GM21529 (cell line): ENCODE results near the gene COX6B1.
"Not testable (repeated sequence)": the region's sequence is repeated elsewhere in the genome, so short reads cannot be mapped to it uniquely, and the experiment has no call there.

Experiments used
- ATAC-seq: cut with Tn5 transposase; IDR thresholded peaks from one replicate; pipeline ENCODE4 v1.9.1; 2021; ENCODE audit not compliant: unreplicated experiment

The COX6B1 gene

GRCh38 chr19:35665157-35665556 lies 17.0 kb downstream of the COX6B1 start:
- no peak for ATAC-seq

GRCh38 chr19:35665604-35666003 lies 17.5 kb downstream of the COX6B1 start:
- no peak for ATAC-seq

- ATAC-seq = no peak
Measured at GRCh38 chr19:35666251-35666913, 18.3 kb downstream of the COX6B1 start, which contains the start of gene UPK1A. TSS of gene UPK1A (plus strand) at chr19:35666517. CDS start at chr19:35666813, 296 bp downstream.

GRCh38 chr19:35669566-35669965 lies 21.4 kb downstream of the COX6B1 start:
- no peak for ATAC-seq

GRCh38 chr19:35669974-35670373 lies 21.9 kb downstream of the COX6B1 start:
- ATAC-seq = no peak

- ATAC-seq = no peak
Measured at GRCh38 chr19:35670686-35671085, 22.6 kb downstream of the COX6B1 start.

GRCh38 chr19:35671818-35672217 lies 23.7 kb downstream of the COX6B1 start:
- no peak for ATAC-seq

- peak; percentile 45 for ATAC-seq
Measured at GRCh38 chr19:35673121-35673804, 25.1 kb downstream of the COX6B1 start.

- no peak for ATAC-seq
Measured at GRCh38 chr19:35675589-35676140, 27.5 kb downstream of the COX6B1 start.

- no peak for ATAC-seq
Measured at GRCh38 chr19:35689836-35690235, 41.7 kb downstream of the COX6B1 start.

- ATAC-seq = not testable (repeated sequence)
Measured at GRCh38 chr19:35691106-35691505, 43.0 kb downstream of the COX6B1 start.

GRCh38 chr19:35692010-35692409 lies 43.9 kb downstream of the COX6B1 start:
- no peak for ATAC-seq

- no peak for ATAC-seq
Measured at GRCh38 chr19:35693422-35693821, 45.3 kb downstream of the COX6B1 start.

GRCh38 chr19:35693835-35694599 lies 45.9 kb downstream of the COX6B1 start:
- ATAC-seq = peak; percentile 75

GRCh38 chr19:35695895-35696422 lies 47.8 kb downstream of the COX6B1 start:
- no peak for ATAC-seq

- ATAC-seq = no peak
Measured at GRCh38 chr19:35696835-35697234, 48.7 kb downstream of the COX6B1 start.

- peak; percentile 93 for ATAC-seq
Measured at GRCh38 chr19:35702223-35703012, 54.3 kb downstream of the COX6B1 start.

- no peak for ATAC-seq
Measured at GRCh38 chr19:35703343-35703742, 55.2 kb downstream of the COX6B1 start.

GRCh38 chr19:35704218-35704617 lies 56.1 kb downstream of the COX6B1 start, which contains the start of gene ZBTB32:
TSS of gene ZBTB32 (plus strand) at chr19:35704558. CDS start at chr19:35714627, 10,069 bp downstream.
- no peak for ATAC-seq
